Ectodermal cell (in vitro differentiated cells): Measurements from ENCODE around the gene RAB30.

Experiments used
- H3K27ac ChIP-seq: 2 replicates; pipeline ENCODE4 v1.7.0; 2013; ENCODE audit warnings: mild to moderate bottlenecking, low read depth, low read length; ENCODE audit not compliant: insufficient read depth, poor library complexity, severe bottlenecking
- H3K27me3 ChIP-seq: 2 replicates; pipeline ENCODE4 v1.7.0; 2013; ENCODE audit warnings: mild to moderate bottlenecking, low read length; ENCODE audit not compliant: insufficient read depth, control insufficient read depth, poor library complexity, severe bottlenecking
- H3K36me3 ChIP-seq: one replicate; pipeline ENCODE4 v1.7.0; 2013; ENCODE audit warnings: low read length; ENCODE audit not compliant: control insufficient read depth, insufficient read depth
- H3K4me1 ChIP-seq: one replicate; pipeline ENCODE4 v1.7.0; 2013; ENCODE audit warnings: low read length; ENCODE audit not compliant: control insufficient read depth, insufficient read depth
- H3K4me3 ChIP-seq: 2 replicates; pipeline ENCODE4 v1.7.0; 2013; ENCODE audit warnings: low read depth, low read length, control low read depth; ENCODE audit not compliant: insufficient read depth
- H3K9me3 ChIP-seq: 2 replicates; pipeline ENCODE4 v1.7.0; 2013; ENCODE audit warnings: mild to moderate bottlenecking, low read length, moderate library complexity; ENCODE audit not compliant: control insufficient read depth
- WGBS, 2 experiments: methylation state at CpG; one replicate each; pipeline ENCODE4 v1.1.7; 2013; ENCODE audit warnings: missing lambda C conversion rate in 2 of 2; 5-methylcytosine and 5-hydroxymethylcytosine counted together

RAB30 gene

GRCh38 chr11:83056204-83056603 lies 15.5 kb downstream of the RAB30 start:
- H3K27ac ChIP-seq: no peak overlapping the region
- H3K4me1 ChIP-seq: no peaks in the 10 kb centered on the region
- WGBS, 2 experiments: 87 to 88% methylated on average over 1 to 2 of the region's 2 CpGs
- no peaks in the 10 kb centered on the region for H3K9me3 ChIP-seq
- H3K27me3 ChIP-seq: no peaks in the 10 kb centered on the region
- H3K36me3 ChIP-seq: no peaks in the 10 kb centered on the region
- H3K4me3 ChIP-seq: no peak overlapping the region

DNA sequence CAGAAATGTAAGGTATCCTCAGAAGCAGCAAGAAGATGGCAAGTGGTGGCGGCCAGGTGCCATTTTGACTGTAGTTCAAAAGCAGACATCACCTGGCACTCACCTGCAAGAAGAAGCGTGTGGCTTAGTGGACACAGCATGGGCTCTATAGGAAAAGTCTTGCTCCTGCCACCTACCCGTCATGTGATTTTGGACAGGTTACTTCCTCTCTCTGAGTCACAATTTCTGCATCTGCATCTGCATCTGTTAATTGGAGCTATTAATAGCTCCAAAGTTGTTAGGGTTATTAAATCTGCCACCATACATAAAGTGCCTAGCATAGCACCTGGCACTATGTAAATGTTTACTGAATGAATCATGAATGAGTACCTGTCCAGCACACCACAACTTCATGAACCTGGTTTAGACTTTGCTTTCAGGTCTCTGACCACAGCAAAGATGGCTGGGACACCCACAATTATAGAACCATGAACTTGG lies 16.8 kb downstream of the RAB30 start:
- no peaks in the 10 kb centered on the region for H3K36me3 ChIP-seq
- no peaks in the 10 kb centered on the region for H3K9me3 ChIP-seq
- 95 to 96% methylated on average over 3 of the region's 3 CpGs for WGBS, 2 experiments
- H3K27ac ChIP-seq: no peak overlapping the region
- no peaks in the 10 kb centered on the region for H3K4me1 ChIP-seq
- H3K27me3 ChIP-seq: no peaks in the 10 kb centered on the region
- H3K4me3 ChIP-seq: no peak overlapping the region

GRCh38 chr11:83054001-83054400 lies 17.7 kb downstream of the RAB30 start:
- no peaks in the 10 kb centered on the region for H3K4me1 ChIP-seq
- H3K27me3 ChIP-seq: no peaks in the 10 kb centered on the region
- no peak overlapping the region for H3K4me3 ChIP-seq
- WGBS, 2 experiments: 96 to 97% methylated on average over 2 of the region's 2 CpGs
- no peak overlapping the region for H3K27ac ChIP-seq
- no peaks in the 10 kb centered on the region for H3K9me3 ChIP-seq
- H3K36me3 ChIP-seq: no peaks in the 10 kb centered on the region

DNA sequence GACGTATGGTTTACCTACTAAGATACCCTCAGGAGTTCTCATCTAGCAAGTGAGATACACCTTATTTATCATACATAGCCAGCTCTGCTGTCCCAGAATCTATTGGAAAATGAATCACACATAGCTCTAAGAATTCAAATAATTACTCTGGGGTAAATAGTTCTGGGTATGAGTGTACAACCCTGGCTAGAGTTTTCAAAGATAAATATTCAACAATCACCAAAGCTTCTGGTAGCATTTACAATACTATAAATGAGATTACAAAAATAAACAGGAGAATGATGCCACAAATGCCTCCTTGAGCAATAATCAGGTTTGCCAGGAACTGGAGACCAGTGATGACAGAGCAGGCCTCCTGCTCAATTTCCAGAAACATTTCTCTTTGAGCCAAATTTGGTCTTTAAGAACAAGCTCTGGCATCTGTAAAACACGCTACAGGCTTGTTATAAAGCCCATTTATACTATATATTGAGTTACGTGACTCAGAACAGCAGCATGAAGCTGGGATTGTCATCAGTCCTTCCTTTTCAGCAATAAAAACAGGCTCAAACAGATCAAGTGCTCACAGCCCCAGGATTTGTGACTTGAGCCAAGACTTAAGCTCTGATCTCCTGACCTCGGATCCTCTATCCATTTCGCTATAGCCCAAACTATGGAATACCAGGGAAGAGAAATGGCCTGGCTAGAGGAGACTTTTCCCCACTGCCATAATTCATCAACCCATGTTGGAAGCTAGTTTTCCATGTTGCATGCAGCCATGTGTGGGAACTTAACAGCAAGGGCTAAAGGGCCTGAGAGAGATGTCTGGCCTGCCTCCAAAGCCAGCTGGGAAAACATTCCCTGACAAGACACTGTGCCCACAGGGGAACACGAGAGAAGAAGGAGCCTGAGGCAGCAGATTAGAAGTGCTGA lies 19.7 kb downstream of the RAB30 start:
- no peak overlapping the region for H3K27ac ChIP-seq
- H3K9me3 ChIP-seq: no peaks in the 10 kb centered on the region
- H3K36me3 ChIP-seq: no peaks in the 10 kb centered on the region
- WGBS, 2 experiments: 91 to 95% methylated on average over 6 of the region's 6 CpGs
- no peaks in the 10 kb centered on the region for H3K27me3 ChIP-seq
- H3K4me1 ChIP-seq: no peaks in the 10 kb centered on the region
- H3K4me3 ChIP-seq: no peak overlapping the region

DNA sequence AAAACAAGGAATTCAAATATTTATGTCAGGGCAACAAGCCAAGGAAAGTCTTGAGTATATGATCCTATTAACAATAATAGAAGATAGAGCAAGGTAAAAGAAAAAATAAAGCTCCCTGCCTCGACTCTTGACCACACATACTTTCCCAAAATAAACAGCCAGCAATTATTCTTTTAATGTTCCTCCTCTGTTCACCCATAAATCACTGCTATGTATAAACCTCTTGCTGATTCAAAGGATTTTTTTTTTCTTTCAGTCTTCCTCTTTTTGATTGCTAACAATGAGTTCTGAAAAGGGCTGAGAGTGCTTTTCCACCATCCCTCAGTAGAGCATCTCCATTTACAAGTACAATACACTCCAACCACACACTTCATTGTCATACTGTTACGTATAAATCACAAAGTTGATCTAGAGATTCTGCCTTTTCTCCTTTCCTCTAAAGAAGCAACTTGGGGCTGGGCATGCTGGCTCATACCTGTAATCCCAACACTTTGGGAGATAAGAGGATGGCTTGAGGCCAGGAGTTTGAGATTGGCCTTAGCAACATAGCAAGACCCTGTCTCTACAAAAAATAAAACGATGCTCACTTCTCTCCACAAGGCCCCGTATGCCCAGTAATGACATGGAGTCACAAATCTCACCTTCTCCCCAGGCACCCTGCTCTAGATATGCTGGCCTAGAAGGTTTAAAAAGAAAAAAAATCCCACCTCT lies 24.0 kb downstream of the RAB30 start:
- 89 to 93% methylated on average over 4 of the region's 4 CpGs for WGBS, 2 experiments
- H3K36me3 ChIP-seq: no peaks in the 10 kb centered on the region
- no peak overlapping the region for H3K27ac ChIP-seq
- H3K27me3 ChIP-seq: no peaks in the 10 kb centered on the region
- no peaks in the 10 kb centered on the region for H3K9me3 ChIP-seq
- H3K4me1 ChIP-seq: no peaks in the 10 kb centered on the region
- no peak overlapping the region for H3K4me3 ChIP-seq

- 92% methylated on average over 4 of the region's 4 CpGs for WGBS, 2 experiments
- no peaks in the 10 kb centered on the region for H3K36me3 ChIP-seq
- no peak overlapping the region for H3K27ac ChIP-seq
- H3K9me3 ChIP-seq: no peaks in the 10 kb centered on the region
- H3K27me3 ChIP-seq: no peaks in the 10 kb centered on the region
- no peak overlapping the region for H3K4me3 ChIP-seq
- no peaks in the 10 kb centered on the region for H3K4me1 ChIP-seq
These were observed 25.0 kb downstream of the RAB30 start for GRCh38 chr11:83046621-83047172.

- H3K27me3 ChIP-seq: no peaks in the 10 kb centered on the region
- no peak overlapping the region for H3K4me3 ChIP-seq
- H3K36me3 ChIP-seq: no peaks in the 10 kb centered on the region
- H3K27ac ChIP-seq: no peak overlapping the region
- WGBS, 2 experiments: 78 to 81% methylated on average over 6 to 7 of the region's 8 CpGs
- no peaks in the 10 kb centered on the region for H3K4me1 ChIP-seq
- no peaks in the 10 kb centered on the region for H3K9me3 ChIP-seq
These were observed 26.6 kb downstream of the RAB30 start for GRCh38 chr11:83044958-83045712.

- WGBS, 2 experiments: 97 to 98% methylated on average over 3 of the region's 3 CpGs
- H3K4me3 ChIP-seq: no peak overlapping the region
- H3K27ac ChIP-seq: no peak overlapping the region
- no peaks in the 10 kb centered on the region for H3K36me3 ChIP-seq
- H3K4me1 ChIP-seq: no peaks in the 10 kb centered on the region
- no peaks in the 10 kb centered on the region for H3K27me3 ChIP-seq
- no peaks in the 10 kb centered on the region for H3K9me3 ChIP-seq
These were observed 28.6 kb downstream of the RAB30 start for GRCh38 chr11:83042964-83043711.

- no peaks in the 10 kb centered on the region for H3K36me3 ChIP-seq
- H3K27ac ChIP-seq: no peak overlapping the region
- H3K4me1 ChIP-seq: no peaks in the 10 kb centered on the region
- H3K9me3 ChIP-seq: no peaks in the 10 kb centered on the region
- no peaks in the 10 kb centered on the region for H3K27me3 ChIP-seq
- no peak overlapping the region for H3K4me3 ChIP-seq
- WGBS, 2 experiments: 95 to 98% methylated on average over 2 of the region's 2 CpGs
These were observed 30.6 kb downstream of the RAB30 start for GRCh38 chr11:83041126-83041525.
